GM19463 (cell line): Measurements from ENCODE around the gene CCDC152.
A peak's percentile ranks its signal among the peaks of the same experiment; 100 is the strongest.
"Not testable (repeated sequence)": the region's sequence is repeated elsewhere in the genome, so short reads cannot be mapped to it uniquely, and the experiment has no call there.

Experiments
- ATAC-seq: cut with Tn5 transposase; IDR thresholded peaks from one replicate; pipeline ENCODE4 v1.9.1; 2021; ENCODE audit warnings: mild to moderate bottlenecking, moderate library complexity; ENCODE audit not compliant: unreplicated experiment

CCDC152 gene

GRCh38 chr5:42756606-42757601, at the start of gene CCDC152:
CCDC152 (plus strand) TSS chr5:42756818; CDS start chr5:42759122, 2,304 bp downstream.
- ATAC-seq: peak; percentile 88

- ATAC-seq: no peak
Measured at GRCh38 chr5:42715785-42716184, 40.8 kb upstream of the CCDC152 start.

- peak; percentile 89 for ATAC-seq
Measured at GRCh38 chr5:42718591-42718990, 38.0 kb upstream of the CCDC152 start.

GRCh38 chr5:42719034-42719433, 37.6 kb upstream of the CCDC152 start:
- ATAC-seq: peak; percentile 12

- no peak for ATAC-seq
Measured at GRCh38 chr5:42720251-42720650, 36.4 kb upstream of the CCDC152 start.

- ATAC-seq: no peak
Measured at GRCh38 chr5:42721484-42721883, 35.1 kb upstream of the CCDC152 start.

- ATAC-seq: not testable (repeated sequence)
Measured at GRCh38 chr5:42734531-42735058, 22.0 kb upstream of the CCDC152 start.

- ATAC-seq: no peak
Measured at GRCh38 chr5:42740920-42741319, 15.7 kb upstream of the CCDC152 start.

GRCh38 chr5:42745426-42745825, 11.2 kb upstream of the CCDC152 start:
- no peak for ATAC-seq

GRCh38 chr5:42745856-42746255, 10.8 kb upstream of the CCDC152 start:
- no peak for ATAC-seq

- no peak for ATAC-seq
Measured at GRCh38 chr5:42749020-42749419, 7.6 kb upstream of the CCDC152 start.

- ATAC-seq: no peak
Measured at GRCh38 chr5:42750507-42750906, 6.1 kb upstream of the CCDC152 start.

- no peak for ATAC-seq
Measured at GRCh38 chr5:42751044-42751443, 5.6 kb upstream of the CCDC152 start.

- ATAC-seq: no peak
Measured at GRCh38 chr5:42753099-42753498, 3.5 kb upstream of the CCDC152 start.

GRCh38 chr5:42759456-42759855, 2.8 kb downstream of the CCDC152 start:
- no peak for ATAC-seq

GRCh38 chr5:42760426-42760825, 3.8 kb downstream of the CCDC152 start:
- no peak for ATAC-seq

GRCh38 chr5:42761791-42762190, 5.2 kb downstream of the CCDC152 start:
- no peak for ATAC-seq

GRCh38 chr5:42767491-42768105, 11.0 kb downstream of the CCDC152 start:
- no peak for ATAC-seq

GRCh38 chr5:42768106-42768504, 11.5 kb downstream of the CCDC152 start:
- ATAC-seq: no peak

- ATAC-seq: no peak
Measured at GRCh38 chr5:42770003-42770402, 13.4 kb downstream of the CCDC152 start.

- ATAC-seq: no peak
Measured at GRCh38 chr5:42772265-42772993, 15.8 kb downstream of the CCDC152 start.
